GM19025 (cell line): ENCODE measurements around the gene MET.
"Not testable (repeated sequence)": the region's sequence is repeated elsewhere in the genome, so short reads cannot be mapped to it uniquely, and the experiment has no call there.

ENCODE experiments used
- ATAC-seq: cut with Tn5 transposase; IDR thresholded peaks from one replicate; pipeline ENCODE4 v1.9.1; 2021; ENCODE audit warnings: mild to moderate bottlenecking, low read depth, moderate library complexity; ENCODE audit not compliant: unreplicated experiment

The MET gene

GRCh38 chr7:116671681-116672595 lies at the start of gene MET:
MET (plus strand) TSS chr7:116672196; CDS start chr7:116699085, 26,889 bp downstream.
- ATAC-seq: peak; percentile 91

- ATAC-seq: no peak
These were observed 45.1 kb upstream of the MET start for GRCh38 chr7:116626886-116627285.

DNA sequence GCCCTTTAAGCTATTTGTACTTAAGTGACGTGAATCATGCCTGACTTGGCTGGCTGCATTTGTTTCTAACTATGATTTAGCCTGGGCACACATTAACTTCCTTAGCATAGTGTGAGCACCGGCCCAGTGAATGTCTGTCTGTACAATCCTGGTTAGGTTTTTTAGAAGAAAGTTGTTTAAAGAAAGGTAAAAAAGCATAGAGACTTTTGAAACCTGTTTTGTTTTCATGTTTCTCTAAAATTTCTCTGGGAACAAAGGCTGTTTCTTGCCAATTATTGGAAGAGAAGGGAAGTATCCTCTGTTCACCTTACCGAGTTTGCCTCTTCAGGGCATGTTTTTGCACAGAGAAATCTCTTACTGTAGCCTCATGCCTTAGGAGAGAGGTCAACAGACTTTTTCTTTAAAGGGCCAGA lies 42.9 kb upstream of the MET start:
- no peak for ATAC-seq

- peak; percentile 87 for ATAC-seq
These were observed 41.6 kb upstream of the MET start for GRCh38 chr7:116630357-116630756.

- peak; percentile 41 for ATAC-seq
These were observed 40.9 kb upstream of the MET start for GRCh38 chr7:116630932-116631671.

GRCh38 chr7:116631676-116632075 lies 40.3 kb upstream of the MET start:
- no peak for ATAC-seq

GRCh38 chr7:116632384-116632783 lies 39.6 kb upstream of the MET start:
- ATAC-seq: no peak

DNA sequence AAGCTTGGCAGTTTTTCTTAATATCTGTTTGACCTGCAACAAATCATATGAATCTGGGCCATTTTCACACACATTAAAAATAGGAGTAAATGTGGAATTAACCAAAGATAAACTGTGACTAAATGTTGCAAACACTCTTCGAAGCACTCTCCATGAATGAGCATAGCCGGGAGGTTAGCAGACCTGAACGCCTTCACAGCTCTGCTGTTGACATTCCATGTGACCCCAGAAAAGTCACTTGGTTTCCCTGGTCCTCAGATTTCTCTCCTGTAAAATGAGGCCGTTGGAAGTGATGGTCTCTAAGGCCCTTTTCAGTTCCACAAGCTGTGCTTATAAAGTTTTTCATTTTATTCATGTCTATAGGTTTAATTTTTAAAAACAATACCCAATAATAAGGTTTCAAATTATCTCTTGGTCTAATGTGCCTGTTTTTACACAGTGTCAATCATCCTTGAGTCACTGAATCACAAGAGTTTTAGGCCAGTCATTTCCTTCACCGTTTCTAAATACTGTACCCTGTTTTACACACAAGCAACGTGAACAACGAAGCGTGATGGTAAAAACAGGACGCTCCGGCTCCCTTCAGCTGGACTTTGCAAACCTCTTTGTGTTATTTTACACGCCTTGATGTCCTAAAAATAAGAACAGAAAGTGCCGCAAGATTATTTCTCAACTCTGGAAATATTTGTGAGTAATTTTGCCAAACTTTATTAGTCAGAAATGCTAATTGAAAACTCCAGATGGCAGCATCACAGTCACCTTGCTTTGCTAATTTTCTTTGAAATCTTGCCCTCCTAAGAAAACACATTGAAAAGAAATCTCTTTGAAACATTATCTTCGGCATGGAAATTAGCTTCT lies 38.6 kb upstream of the MET start:
- no peak for ATAC-seq

GRCh38 chr7:116636997-116637396 lies 35.0 kb upstream of the MET start:
- ATAC-seq: no peak

- not testable (repeated sequence) for ATAC-seq
These were observed 33.4 kb upstream of the MET start for GRCh38 chr7:116638592-116638991.

DNA sequence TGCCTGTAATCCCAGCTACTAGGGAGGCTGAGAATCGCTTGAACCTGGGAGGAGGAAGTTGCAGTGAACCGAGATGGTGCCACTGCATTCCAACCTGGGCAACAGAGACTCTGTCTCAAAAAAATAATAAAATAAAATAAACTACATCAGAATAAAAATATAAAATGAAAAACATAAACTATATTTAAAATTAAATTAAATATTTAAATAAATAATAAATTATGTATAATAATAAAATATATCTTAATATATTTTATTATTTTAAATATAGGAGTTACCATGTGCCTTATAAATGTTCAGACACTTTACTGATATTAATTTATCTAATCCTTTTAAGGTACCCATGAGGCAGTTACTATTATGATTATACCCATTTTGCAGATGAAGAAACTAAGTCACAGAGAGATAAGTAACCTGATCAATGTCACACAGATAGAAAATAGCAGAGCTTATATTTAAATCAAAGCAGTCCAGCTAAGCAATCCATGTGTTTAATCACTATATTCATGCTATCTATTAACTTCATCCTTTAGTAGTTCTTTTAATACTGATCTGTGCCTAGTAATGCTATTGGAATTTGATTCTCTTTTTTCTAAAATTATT lies 30.3 kb upstream of the MET start:
- no peak for ATAC-seq

- not testable (repeated sequence) for ATAC-seq
These were observed 28.8 kb upstream of the MET start for GRCh38 chr7:116643148-116643547.

DNA sequence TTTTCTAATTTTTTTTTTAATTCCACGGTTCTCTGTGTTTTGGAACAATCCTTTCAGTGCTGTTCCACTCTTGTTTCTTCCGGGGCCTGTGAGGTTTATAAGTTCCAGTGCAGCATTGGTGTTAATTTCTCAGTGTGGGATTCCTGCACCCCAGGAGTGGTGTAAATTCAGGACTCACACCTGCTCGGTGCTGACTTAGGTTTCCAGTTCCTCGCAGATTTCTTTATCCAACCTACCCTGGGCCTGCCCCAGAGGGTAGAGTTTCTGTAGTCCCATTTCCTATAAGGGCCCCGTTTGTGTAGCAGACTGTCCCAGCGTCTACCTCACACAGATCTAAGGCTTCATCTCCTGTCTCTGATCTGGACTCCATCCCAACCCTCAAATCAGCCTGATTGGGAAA lies 27.4 kb upstream of the MET start:
- ATAC-seq: no peak

DNA sequence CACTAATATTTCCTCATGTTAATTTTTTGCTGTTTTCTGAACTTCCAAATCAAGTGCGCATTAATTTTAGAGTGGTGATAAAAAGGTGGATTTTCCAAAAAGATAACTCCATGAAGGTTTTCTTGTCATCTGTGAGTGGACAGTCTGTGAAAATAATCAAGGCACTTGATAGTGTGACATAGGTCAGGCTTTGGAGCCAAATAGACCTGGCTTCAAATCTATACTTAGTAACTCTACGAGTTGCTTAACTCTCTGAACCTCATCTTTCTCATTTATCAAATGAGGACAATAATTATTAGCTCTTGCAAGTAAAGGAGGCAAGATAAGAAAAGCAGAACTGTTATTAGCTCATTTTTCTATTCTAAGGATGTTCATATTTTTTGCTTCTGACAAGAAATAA lies 24.7 kb upstream of the MET start:
- no peak for ATAC-seq

GRCh38 chr7:116647861-116648260 lies 24.1 kb upstream of the MET start:
- no peak for ATAC-seq

DNA sequence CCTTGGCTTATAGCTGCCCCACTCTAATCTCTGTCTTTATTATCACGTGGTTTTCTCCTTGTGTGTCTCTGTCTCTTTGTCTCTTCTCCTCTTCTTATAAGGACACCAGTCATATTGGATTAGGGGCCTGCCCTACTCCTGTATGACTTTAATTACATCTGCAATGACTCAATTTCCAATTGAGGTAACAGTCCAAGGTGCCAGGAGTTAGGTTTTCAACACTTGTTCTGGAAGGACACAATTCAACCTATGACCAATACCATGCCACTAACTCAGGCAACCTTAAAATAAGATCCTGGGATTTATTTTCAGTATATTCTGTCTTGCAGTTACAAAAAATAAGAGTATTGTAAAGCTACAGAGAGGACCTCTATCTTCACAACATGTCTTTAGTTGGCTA lies 21.6 kb upstream of the MET start:
- no peak for ATAC-seq

DNA sequence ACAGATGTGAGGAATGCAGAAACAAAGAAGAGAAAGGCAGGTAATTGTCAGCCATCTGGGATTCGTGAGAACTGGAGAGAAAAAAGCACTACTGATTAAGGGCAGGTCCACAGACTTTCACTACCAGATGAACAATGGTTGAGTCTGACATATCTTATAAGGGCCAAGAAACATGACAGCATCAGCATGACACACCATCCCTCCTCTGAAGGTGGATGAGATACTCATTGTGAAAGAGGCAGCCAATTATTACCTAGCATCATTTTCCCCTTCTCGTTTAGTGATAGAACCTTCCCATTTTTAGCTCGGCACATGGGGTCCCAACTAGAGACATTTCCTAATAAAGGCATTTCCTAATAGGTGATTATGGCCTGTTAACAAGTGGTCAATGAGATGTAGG lies 19.2 kb upstream of the MET start:
- peak; percentile 68 for ATAC-seq

- peak; percentile 44 for ATAC-seq
These were observed 18.8 kb upstream of the MET start for GRCh38 chr7:116653204-116653603.

GRCh38 chr7:116653646-116654045 lies 18.4 kb upstream of the MET start:
- no peak for ATAC-seq

- ATAC-seq: not testable (repeated sequence)
These were observed 12.7 kb upstream of the MET start for GRCh38 chr7:116659248-116659647.
